ENCODE results near the gene COL16A1.
"Not testable (repeated sequence)": the region's sequence is repeated elsewhere in the genome, so short reads cannot be mapped to it uniquely, and the experiment has no call there.

Gene COL16A1

GRCh38 chr1:31715087-31715872, 11.5 kb upstream of the COL16A1 start:
- no peak overlapping the region for H3K9ac ChIP-seq (ENCODE audit: low read depth, low read length)
- no peak overlapping the region; the same call in 1 of the 2 replicates for H3K27ac ChIP-seq (ENCODE audit: low read depth, low read length)
- H3K36me3 ChIP-seq (ENCODE audit: insufficient read depth, low read length) = no peaks in the 10 kb centered on the region
- H3K4me1 ChIP-seq (ENCODE audit: insufficient read depth, low read length) = peaks cover 11% of the 10 kb centered on the region; the same call in 1 of the 2 replicates
- peak overlapping the region; percentile 63 for H3K4me3 ChIP-seq (ENCODE audit: low read length)
- H3K9me3 ChIP-seq (ENCODE audit: insufficient read depth, low read depth, low read length) = no peaks in the 10 kb centered on the region
- no peaks in the 10 kb centered on the region; the same call in 1 of the 2 replicates for H3K27me3 ChIP-seq (ENCODE audit: insufficient read depth, low read length)
- WGBS = 2% methylated on average over 44 of the region's 44 CpGs

DNA sequence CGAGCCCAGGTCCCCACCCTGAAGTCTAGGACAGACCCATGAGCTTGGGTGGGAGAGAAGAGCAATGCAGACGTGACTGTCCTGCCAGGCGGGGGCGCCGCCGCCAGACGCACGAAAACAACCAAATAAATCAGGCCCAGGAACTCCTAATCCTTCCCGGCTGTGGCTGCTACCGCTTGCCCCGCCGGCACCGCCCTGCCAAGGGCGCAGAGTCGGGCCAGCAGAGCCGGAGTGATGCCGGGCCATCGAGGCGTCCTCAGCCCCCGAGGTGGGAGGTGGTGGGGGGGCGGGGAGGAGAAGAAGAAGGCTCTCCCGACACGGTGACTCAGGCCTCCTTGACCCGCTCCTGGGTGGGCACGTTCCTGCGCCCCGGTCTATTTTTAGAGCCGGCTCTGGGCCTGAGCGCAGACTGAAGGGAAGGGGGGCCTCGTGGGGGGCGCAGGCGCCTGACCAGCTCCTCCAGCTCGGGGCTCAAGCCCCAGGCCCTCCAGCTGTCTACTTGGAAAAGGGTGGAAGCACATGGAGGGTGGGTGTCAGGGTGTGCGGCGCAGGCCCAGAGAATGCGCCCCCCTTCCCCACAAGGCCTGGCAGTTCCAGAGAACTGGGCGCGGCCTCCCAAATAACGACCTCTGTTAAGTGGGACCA, 10.7 kb upstream of the COL16A1 start:
- peaks cover 11% of the 10 kb centered on the region; the same call in 1 of the 2 replicates for H3K4me1 ChIP-seq (ENCODE audit: insufficient read depth, low read length)
- H3K27ac ChIP-seq (ENCODE audit: low read depth, low read length) = peak overlapping the region; percentile 62
- H3K36me3 ChIP-seq (ENCODE audit: insufficient read depth, low read length) = no peaks in the 10 kb centered on the region
- H3K27me3 ChIP-seq (ENCODE audit: insufficient read depth, low read length) = no peaks in the 10 kb centered on the region; the same call in 1 of the 2 replicates
- peak overlapping the region; percentile 63 for H3K4me3 ChIP-seq (ENCODE audit: low read length)
- 1% methylated on average over 39 of the region's 39 CpGs for WGBS
- H3K9me3 ChIP-seq (ENCODE audit: insufficient read depth, low read depth, low read length) = no peaks in the 10 kb centered on the region
- peak overlapping the region; percentile 53; the same call in 1 of the 2 replicates for H3K9ac ChIP-seq (ENCODE audit: low read depth, low read length)

- Histone ChIP-seq H3K9ac (ENCODE audit: low read depth, low read length) (no peak overlapping the region), H3K27me3 (ENCODE audit: insufficient read depth, low read length) (no peaks in the 10 kb centered on the region; the same call in 1 of the 2 replicates), H3K36me3 (ENCODE audit: insufficient read depth, low read length) (no peaks in the 10 kb centered on the region), H3K4me1 (ENCODE audit: insufficient read depth, low read length) (peaks cover 11% of the 10 kb centered on the region; the same call in 1 of the 2 replicates), H3K27ac (ENCODE audit: low read depth, low read length) (no peak overlapping the region), H3K9me3 (ENCODE audit: insufficient read depth, low read depth, low read length) (no peaks in the 10 kb centered on the region), H3K4me3 (ENCODE audit: low read length) (no peak overlapping the region)
- 35% methylated on average over 1 of the region's 1 CpG for WGBS
Measured at GRCh38 chr1:31712630-31713029, 8.8 kb upstream of the COL16A1 start.

GRCh38 chr1:31712068-31712467, 8.3 kb upstream of the COL16A1 start:
- H3K27ac ChIP-seq (ENCODE audit: low read depth, low read length) = no peak overlapping the region
- H3K9me3 ChIP-seq (ENCODE audit: insufficient read depth, low read depth, low read length) = no peaks in the 10 kb centered on the region
- H3K4me3 ChIP-seq (ENCODE audit: low read length) = no peak overlapping the region
- no peak overlapping the region for H3K9ac ChIP-seq (ENCODE audit: low read depth, low read length)
- H3K27me3 ChIP-seq (ENCODE audit: insufficient read depth, low read length) = no peaks in the 10 kb centered on the region; the same call in 1 of the 2 replicates
- H3K36me3 ChIP-seq (ENCODE audit: insufficient read depth, low read length) = no peaks in the 10 kb centered on the region
- peaks cover 11% of the 10 kb centered on the region; the same call in 1 of the 2 replicates for H3K4me1 ChIP-seq (ENCODE audit: insufficient read depth, low read length)
- WGBS = 54% methylated on average over 2 of the region's 4 CpGs

DNA sequence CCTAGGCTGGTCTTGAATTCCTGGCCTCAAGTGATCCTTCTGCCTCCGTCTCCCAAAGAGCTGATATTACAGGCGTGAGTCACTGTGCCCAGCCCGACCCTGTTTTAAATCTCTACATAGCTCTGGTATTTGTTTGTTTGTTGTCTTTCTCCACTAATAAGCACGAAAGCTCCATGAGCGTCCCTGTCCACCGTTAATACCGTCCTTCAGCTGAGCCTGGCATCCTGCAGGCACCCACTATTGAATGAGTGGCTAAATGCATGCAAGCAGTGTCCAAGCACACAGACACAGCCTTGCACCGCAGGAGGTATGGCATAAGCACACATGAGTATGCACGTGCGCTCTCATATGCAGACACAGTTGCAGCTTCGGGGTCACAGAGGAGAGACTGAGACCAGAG, 4.5 kb upstream of the COL16A1 start:
- Histone ChIP-seq H3K9me3 (ENCODE audit: insufficient read depth, low read depth, low read length) (no peaks in the 10 kb centered on the region), H3K36me3 (ENCODE audit: insufficient read depth, low read length) (no peaks in the 10 kb centered on the region), H3K4me3 (ENCODE audit: low read length) (no peak overlapping the region), H3K27me3 (ENCODE audit: insufficient read depth, low read length) (no peaks in the 10 kb centered on the region), H3K9ac (ENCODE audit: low read depth, low read length) (no peak overlapping the region), H3K27ac (ENCODE audit: low read depth, low read length) (no peak overlapping the region), H3K4me1 (ENCODE audit: insufficient read depth, low read length) (peaks cover 21% of the 10 kb centered on the region)
- WGBS = 80% methylated on average over 11 of the region's 11 CpGs

DNA sequence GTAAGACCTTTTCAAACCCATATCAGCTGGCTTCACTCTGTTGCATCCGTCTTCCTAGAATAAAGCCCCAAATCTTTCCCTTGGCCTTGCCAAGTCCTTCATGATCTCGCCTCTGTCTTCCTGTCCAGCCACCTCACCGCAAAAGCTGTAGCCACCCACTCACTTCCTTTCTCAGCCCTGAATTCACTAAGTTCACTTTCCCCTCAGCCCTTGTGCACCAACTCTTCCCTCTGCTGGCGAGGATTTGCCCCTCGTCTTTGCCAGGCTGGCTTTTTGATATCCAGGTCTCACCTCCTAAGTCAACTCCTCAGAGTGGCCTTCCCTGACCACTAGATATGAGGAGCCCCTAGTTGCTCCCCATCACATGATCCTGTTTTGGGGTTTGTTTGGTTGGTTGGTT, 3.9 kb upstream of the COL16A1 start:
- Histone ChIP-seq H3K27ac (ENCODE audit: low read depth, low read length) (no peak overlapping the region), H3K36me3 (ENCODE audit: insufficient read depth, low read length) (no peaks in the 10 kb centered on the region), H3K27me3 (ENCODE audit: insufficient read depth, low read length) (no peaks in the 10 kb centered on the region), H3K9ac (ENCODE audit: low read depth, low read length) (no peak overlapping the region), H3K9me3 (ENCODE audit: insufficient read depth, low read depth, low read length) (no peaks in the 10 kb centered on the region), H3K4me3 (ENCODE audit: low read length) (no peak overlapping the region), H3K4me1 (ENCODE audit: insufficient read depth, low read length) (peaks cover 19% of the 10 kb centered on the region)
- 67% methylated on average over 5 of the region's 5 CpGs for WGBS

DNA sequence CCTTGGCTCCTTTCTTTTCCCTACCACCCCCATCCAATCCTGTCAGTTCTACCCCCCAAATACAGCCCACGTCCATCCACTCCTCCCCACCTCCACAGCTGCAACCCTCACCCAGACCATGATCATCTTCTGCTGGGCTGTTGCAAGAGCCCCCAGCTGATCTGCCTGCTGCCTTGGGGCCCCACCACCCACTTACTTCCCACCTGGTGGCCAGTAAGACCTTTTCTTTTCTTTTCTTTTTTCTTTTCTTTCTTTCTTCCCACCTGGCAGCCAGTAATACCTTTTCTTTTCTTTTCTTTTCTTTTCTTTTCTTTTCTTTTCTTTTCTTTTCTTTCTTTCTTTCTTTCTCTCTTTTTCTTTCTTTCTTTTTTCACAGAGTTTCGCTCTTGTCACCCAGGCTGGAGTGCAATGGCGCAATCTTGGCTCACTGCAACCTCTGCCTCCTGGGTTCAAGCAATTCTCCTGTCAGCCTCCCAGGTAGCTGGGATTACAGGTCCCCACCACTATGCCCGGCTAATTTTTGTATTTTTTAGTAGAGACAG, 3.3 kb upstream of the COL16A1 start:
- WGBS = 84% methylated on average over 4 of the region's 4 CpGs
- not testable (repeated sequence) for H3K4me3 ChIP-seq (ENCODE audit: low read length); H3K27me3 ChIP-seq (ENCODE audit: insufficient read depth, low read length); H3K36me3 ChIP-seq (ENCODE audit: insufficient read depth, low read length); H3K9me3 ChIP-seq (ENCODE audit: insufficient read depth, low read depth, low read length); H3K27ac ChIP-seq (ENCODE audit: low read depth, low read length); H3K9ac ChIP-seq (ENCODE audit: low read depth, low read length)
- H3K4me1 ChIP-seq (ENCODE audit: insufficient read depth, low read length) = peaks cover 15% of the 10 kb centered on the region

DNA sequence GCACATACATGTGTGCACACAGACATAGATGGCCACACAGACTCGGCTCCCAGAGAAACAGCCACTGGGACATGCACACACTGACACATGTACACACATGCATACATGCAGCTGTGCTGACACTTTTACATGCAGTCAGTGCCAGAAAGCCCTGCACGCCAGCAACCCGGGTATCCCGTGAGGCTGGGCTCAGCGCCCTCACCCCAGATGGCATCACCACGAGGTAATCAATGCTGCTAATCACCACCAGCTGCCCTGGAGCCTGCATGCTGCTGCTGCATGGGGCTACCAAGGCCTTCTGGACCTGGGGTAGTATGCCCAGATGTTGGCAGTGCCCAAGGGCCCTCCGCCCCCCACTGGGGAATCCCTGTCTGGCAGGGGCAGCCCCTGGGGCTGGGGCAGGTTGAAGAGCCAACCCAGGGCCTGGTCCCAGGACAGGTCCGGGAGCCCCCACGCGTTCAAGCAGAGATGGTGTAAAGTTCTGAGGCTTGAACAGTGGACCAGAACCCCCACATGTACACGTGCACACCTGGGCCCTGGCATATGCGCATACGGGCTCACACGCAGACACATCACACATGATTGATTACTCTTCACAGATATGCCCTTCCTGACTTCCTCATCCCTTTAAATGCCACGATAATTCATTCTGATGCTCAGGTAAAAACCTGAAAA, 2.7 kb upstream of the COL16A1 start:
- 88% methylated on average over 15 of the region's 15 CpGs for WGBS

DNA sequence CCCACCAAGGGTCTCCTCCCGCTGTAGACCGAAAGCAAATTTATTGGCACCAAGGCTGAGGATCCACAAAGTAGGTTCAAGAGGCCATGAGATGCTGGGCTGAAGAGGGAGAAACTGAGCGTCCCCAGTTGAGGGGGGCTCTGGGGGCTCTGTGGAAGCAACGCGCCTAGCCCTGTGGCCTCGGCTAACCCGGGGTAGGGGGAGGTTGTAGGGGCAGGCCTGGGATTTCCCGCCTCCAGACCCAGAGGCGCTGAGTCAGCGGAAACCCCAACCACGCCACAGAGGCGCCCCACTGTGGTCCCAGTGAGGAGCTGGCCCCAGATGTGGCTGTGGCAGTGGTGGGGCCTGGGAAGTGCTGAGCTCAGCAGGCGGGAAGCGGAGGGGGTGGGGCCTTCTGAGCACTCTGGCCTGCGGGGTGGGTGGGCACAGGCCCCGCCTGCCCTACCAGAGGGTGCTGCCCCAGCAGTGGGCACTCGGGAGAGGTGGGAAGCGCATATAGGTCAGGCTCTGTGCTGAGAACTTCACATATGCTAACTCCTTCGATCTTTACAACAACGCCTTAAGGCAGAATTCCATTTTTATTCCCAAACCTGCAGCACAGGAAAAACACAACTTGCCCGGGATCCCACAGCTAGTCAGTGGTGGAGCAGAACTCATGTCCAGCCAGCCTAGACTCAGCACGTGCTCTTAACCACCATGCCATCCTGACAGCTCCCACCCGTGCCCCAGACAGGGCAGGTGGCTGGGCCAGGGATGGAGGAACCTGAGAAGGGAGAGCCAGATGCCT, 1.5 kb upstream of the COL16A1 start:
- H3K36me3 ChIP-seq (ENCODE audit: insufficient read depth, low read length) = no peaks in the 10 kb centered on the region
- H3K27me3 ChIP-seq (ENCODE audit: insufficient read depth, low read length) = no peaks in the 10 kb centered on the region
- H3K27ac ChIP-seq (ENCODE audit: low read depth, low read length) = peak overlapping the region; percentile 47
- H3K4me1 ChIP-seq (ENCODE audit: insufficient read depth, low read length) = peaks cover 22% of the 10 kb centered on the region
- peak overlapping the region; percentile 57 for H3K9ac ChIP-seq (ENCODE audit: low read depth, low read length)
- H3K9me3 ChIP-seq (ENCODE audit: insufficient read depth, low read depth, low read length) = no peaks in the 10 kb centered on the region
- WGBS = 25% methylated on average over 23 of the region's 23 CpGs
- H3K4me3 ChIP-seq (ENCODE audit: low read length) = peak overlapping the region; percentile 58

More for the DNA sequence above, 2.7 kb upstream of the COL16A1 start:
- H3K36me3 ChIP-seq (ENCODE audit: insufficient read depth, low read length) = no peaks in the 10 kb centered on the region
- no peaks in the 10 kb centered on the region for H3K27me3 ChIP-seq (ENCODE audit: insufficient read depth, low read length)
- no peak overlapping the region for H3K27ac ChIP-seq (ENCODE audit: low read depth, low read length)
- no peak overlapping the region for H3K9ac ChIP-seq (ENCODE audit: low read depth, low read length)
- H3K4me1 ChIP-seq (ENCODE audit: insufficient read depth, low read length) = peaks cover 13% of the 10 kb centered on the region
- no peak overlapping the region for H3K4me3 ChIP-seq (ENCODE audit: low read length)
- no peaks in the 10 kb centered on the region for H3K9me3 ChIP-seq (ENCODE audit: insufficient read depth, low read depth, low read length)

- Histone ChIP-seq H3K9ac (ENCODE audit: low read depth, low read length) (peak overlapping the region; percentile 57), H3K27ac (ENCODE audit: low read depth, low read length) (peak overlapping the region; percentile 47), H3K4me3 (ENCODE audit: low read length) (peak overlapping the region; percentile 58), H3K36me3 (ENCODE audit: insufficient read depth, low read length) (peaks cover 2% of the 10 kb centered on the region; the same call in 1 of the 2 replicates), H3K9me3 (ENCODE audit: insufficient read depth, low read depth, low read length) (no peaks in the 10 kb centered on the region), H3K27me3 (ENCODE audit: insufficient read depth, low read length) (no peaks in the 10 kb centered on the region), H3K4me1 (ENCODE audit: insufficient read depth, low read length) (peaks cover 22% of the 10 kb centered on the region)
- 21% methylated on average over 16 of the region's 19 CpGs for WGBS
Measured at GRCh38 chr1:31704271-31705079, 658 bp upstream of the COL16A1 start.
